Muscle of leg (tissue), 11 donors: ENCODE results near the gene PTEN. TPM values are rescaled to one million over a fixed set of nuclear protein-coding genes. Genes with fewer than 3 reads are reported as not detected.
"Not testable (repeated sequence)": the region's sequence is repeated elsewhere in the genome, so short reads cannot be mapped to it uniquely, and the experiment has no call there.

Experiments used
- DNase-seq: peaks from one replicate; pipeline ENCODE4 v3.0.0; 2013
- H3K27ac ChIP-seq: one replicate; pipeline ENCODE4 v1.5.1; 2013; ENCODE audit warnings: mild to moderate bottlenecking, low read length, control low read depth
- H3K27me3 ChIP-seq: one replicate; pipeline ENCODE4 v1.6.1; 2013; ENCODE audit warnings: low read length; ENCODE audit not compliant: control insufficient read depth, insufficient read depth
- H3K36me3 ChIP-seq: one replicate; pipeline ENCODE4 v1.6.1; 2013; ENCODE audit warnings: low read length; ENCODE audit not compliant: control insufficient read depth, insufficient read depth
- H3K4me1 ChIP-seq: one replicate; pipeline ENCODE4 v1.6.1; 2013; ENCODE audit warnings: low read length; ENCODE audit not compliant: control insufficient read depth, insufficient read depth
- H3K4me3 ChIP-seq: one replicate; pipeline ENCODE4 v1.5.1; 2013; ENCODE audit warnings: low read length, control low read depth
- H3K9me3 ChIP-seq: replicated peaks from 2 replicates; pipeline ENCODE4 v1.6.1; 2013; ENCODE audit warnings: low read depth, low read length; ENCODE audit not compliant: control insufficient read depth
- WGBS: methylation state at CpG from one replicate; pipeline ENCODE4 v1.1.5; 2013; ENCODE audit warnings: missing lambda C conversion rate; ENCODE audit not compliant: insufficient coverage; 5-methylcytosine and 5-hydroxymethylcytosine counted together
- polyA plus RNA-seq, 8 donors: library from polyadenylated mRNA; unstranded; fragments of 120-200 nt; gene quantifications; one replicate each; pipeline versions ENCODE4 v1.2.1 to v1.2.3, GENCODE V29; 2013; ENCODE audit warnings: inconsistent platforms in 1 of 8, low replicate concordance in 1 of 8; ENCODE audit not compliant: insufficient read length in 8 of 8, insufficient read depth in 1 of 8
- total RNA-seq: library from RNA; stranded (reverse); fragments of 120-200 nt; gene quantifications from one replicate; pipeline ENCODE4 v1.2.4, GENCODE V29; 2013

Gene PTEN
- total and polyA plus RNA-seq, 9 donors, result 34.3 to 81.7 (median 42.6) TPM

- peak overlapping the region; percentile 92 for H3K4me3 ChIP-seq
- H3K36me3 ChIP-seq, result peaks cover 2% of the 10 kb centered on the region
- no peaks in the 10 kb centered on the region for H3K27me3 ChIP-seq
- H3K9me3 ChIP-seq, result no peaks in the 10 kb centered on the region
- H3K4me1 ChIP-seq, result no peaks in the 10 kb centered on the region
- no peak overlapping the region for H3K27ac ChIP-seq
- no peak for DNase-seq
Measured at GRCh38 chr10:87867453-87867852, 4.0 kb downstream of the PTEN start.

GRCh38 chr10:87868277-87868676, 4.9 kb downstream of the PTEN start:
- H3K9me3 ChIP-seq, result no peaks in the 10 kb centered on the region
- peaks cover 6% of the 10 kb centered on the region for H3K36me3 ChIP-seq
- no peak overlapping the region for H3K27ac ChIP-seq
- no peak for DNase-seq
- H3K4me1 ChIP-seq, result no peaks in the 10 kb centered on the region
- H3K4me3 ChIP-seq, result no peak overlapping the region
- no peaks in the 10 kb centered on the region for H3K27me3 ChIP-seq
- no CpG with 5 or more reads among the region's 1 CpG for WGBS

- H3K27me3 ChIP-seq, H3K4me3 ChIP-seq, H3K27ac ChIP-seq, H3K36me3 ChIP-seq, DNase-seq, H3K4me1 ChIP-seq, H3K9me3 ChIP-seq: not testable (repeated sequence)
- WGBS, result 81% methylated on average over 4 of the region's 9 CpGs
Measured at GRCh38 chr10:87869139-87869538, 5.7 kb downstream of the PTEN start.

GRCh38 chr10:87869773-87870551, 6.5 kb downstream of the PTEN start:
- Histone ChIP-seq H3K36me3 (peaks cover 6% of the 10 kb centered on the region), H3K9me3 (no peaks in the 10 kb centered on the region), H3K27me3 (no peaks in the 10 kb centered on the region), H3K4me3 (no peak overlapping the region), H3K27ac (no peak overlapping the region), H3K4me1 (no peaks in the 10 kb centered on the region)
- no CpG with 5 or more reads among the region's 3 CpGs for WGBS
- DNase-seq, result no peak

- H3K27me3 ChIP-seq, result no peaks in the 10 kb centered on the region
- no peak for DNase-seq
- no peaks in the 10 kb centered on the region for H3K9me3 ChIP-seq
- no peak overlapping the region for H3K4me3 ChIP-seq
- H3K36me3 ChIP-seq, result peaks cover 6% of the 10 kb centered on the region
- 93% methylated on average over 3 of the region's 6 CpGs for WGBS
- no peak overlapping the region for H3K27ac ChIP-seq
- no peaks in the 10 kb centered on the region for H3K4me1 ChIP-seq
Measured at GRCh38 chr10:87872828-87873227, 9.4 kb downstream of the PTEN start.

- Histone ChIP-seq H3K4me3 (no peak overlapping the region), H3K4me1 (no peaks in the 10 kb centered on the region), H3K9me3 (no peaks in the 10 kb centered on the region), H3K27me3 (no peaks in the 10 kb centered on the region), H3K27ac (no peak overlapping the region), H3K36me3 (peaks cover 6% of the 10 kb centered on the region)
- no CpG with 5 or more reads among the region's 2 CpGs for WGBS
- no peak for DNase-seq
Measured at GRCh38 chr10:87873656-87874055, 10.2 kb downstream of the PTEN start.

GRCh38 chr10:87875929-87876571, 12.6 kb downstream of the PTEN start:
- H3K27me3 ChIP-seq, result no peaks in the 10 kb centered on the region
- H3K36me3 ChIP-seq, result peaks cover 6% of the 10 kb centered on the region
- no peak overlapping the region for H3K27ac ChIP-seq
- WGBS, result no CpG with 5 or more reads among the region's 4 CpGs
- no peak overlapping the region for H3K4me3 ChIP-seq
- H3K4me1 ChIP-seq, result no peaks in the 10 kb centered on the region
- DNase-seq, result no peak
- H3K9me3 ChIP-seq, result no peaks in the 10 kb centered on the region

GRCh38 chr10:87878664-87879459, 15.4 kb downstream of the PTEN start:
- DNase-seq, result no peak
- WGBS, result 90% methylated on average over 2 of the region's 9 CpGs
- no peaks in the 10 kb centered on the region for H3K4me1 ChIP-seq
- no peak overlapping the region for H3K4me3 ChIP-seq
- H3K36me3 ChIP-seq, result no peaks in the 10 kb centered on the region
- H3K27ac ChIP-seq, result no peak overlapping the region
- H3K9me3 ChIP-seq, result no peaks in the 10 kb centered on the region
- H3K27me3 ChIP-seq, result no peaks in the 10 kb centered on the region

- DNase-seq, result no peak
- Histone ChIP-seq H3K36me3 (no peaks in the 10 kb centered on the region), H3K9me3 (no peaks in the 10 kb centered on the region), H3K27ac (no peak overlapping the region), H3K4me1 (no peaks in the 10 kb centered on the region), H3K4me3 (no peak overlapping the region), H3K27me3 (no peaks in the 10 kb centered on the region)
Measured at GRCh38 chr10:87880336-87880735, 16.9 kb downstream of the PTEN start.

GRCh38 chr10:87881373-87882059, 18.1 kb downstream of the PTEN start:
- not testable (repeated sequence) for H3K27me3 ChIP-seq, DNase-seq, H3K9me3 ChIP-seq, H3K4me1 ChIP-seq, H3K36me3 ChIP-seq, H3K4me3 ChIP-seq, H3K27ac ChIP-seq
- WGBS, result 60% methylated on average over 2 of the region's 5 CpGs
